Measurements from ENCODE around the gene RABGAP1L. TPM values are rescaled to one million over a fixed set of nuclear protein-coding genes. Genes with fewer than 3 reads are reported as not detected.

Gene RABGAP1L
- total RNA-seq, 1 experiment from 2014 or later: 76.9 TPM

DNA sequence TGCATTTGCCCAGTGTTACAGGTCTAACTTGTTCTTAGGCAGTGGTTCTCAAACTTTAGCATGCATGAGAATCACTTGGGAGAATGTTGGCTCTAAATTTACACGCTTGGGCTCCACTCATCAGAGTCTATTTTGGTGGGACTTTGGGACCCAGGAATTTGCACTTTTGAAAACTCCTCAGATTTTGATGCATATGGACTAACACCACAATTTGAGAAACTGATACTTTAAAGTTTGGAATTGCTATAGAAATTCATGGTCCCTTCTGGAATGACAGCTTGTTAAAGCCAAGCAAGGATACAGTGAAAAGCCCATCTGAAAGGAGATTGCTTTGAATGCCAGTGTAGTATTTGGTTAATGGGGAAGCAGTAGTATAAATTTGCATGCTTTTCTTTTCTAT is 320.0 kb downstream of the RABGAP1L start (continued):
- TF ChIP-seq, protein P1, sequence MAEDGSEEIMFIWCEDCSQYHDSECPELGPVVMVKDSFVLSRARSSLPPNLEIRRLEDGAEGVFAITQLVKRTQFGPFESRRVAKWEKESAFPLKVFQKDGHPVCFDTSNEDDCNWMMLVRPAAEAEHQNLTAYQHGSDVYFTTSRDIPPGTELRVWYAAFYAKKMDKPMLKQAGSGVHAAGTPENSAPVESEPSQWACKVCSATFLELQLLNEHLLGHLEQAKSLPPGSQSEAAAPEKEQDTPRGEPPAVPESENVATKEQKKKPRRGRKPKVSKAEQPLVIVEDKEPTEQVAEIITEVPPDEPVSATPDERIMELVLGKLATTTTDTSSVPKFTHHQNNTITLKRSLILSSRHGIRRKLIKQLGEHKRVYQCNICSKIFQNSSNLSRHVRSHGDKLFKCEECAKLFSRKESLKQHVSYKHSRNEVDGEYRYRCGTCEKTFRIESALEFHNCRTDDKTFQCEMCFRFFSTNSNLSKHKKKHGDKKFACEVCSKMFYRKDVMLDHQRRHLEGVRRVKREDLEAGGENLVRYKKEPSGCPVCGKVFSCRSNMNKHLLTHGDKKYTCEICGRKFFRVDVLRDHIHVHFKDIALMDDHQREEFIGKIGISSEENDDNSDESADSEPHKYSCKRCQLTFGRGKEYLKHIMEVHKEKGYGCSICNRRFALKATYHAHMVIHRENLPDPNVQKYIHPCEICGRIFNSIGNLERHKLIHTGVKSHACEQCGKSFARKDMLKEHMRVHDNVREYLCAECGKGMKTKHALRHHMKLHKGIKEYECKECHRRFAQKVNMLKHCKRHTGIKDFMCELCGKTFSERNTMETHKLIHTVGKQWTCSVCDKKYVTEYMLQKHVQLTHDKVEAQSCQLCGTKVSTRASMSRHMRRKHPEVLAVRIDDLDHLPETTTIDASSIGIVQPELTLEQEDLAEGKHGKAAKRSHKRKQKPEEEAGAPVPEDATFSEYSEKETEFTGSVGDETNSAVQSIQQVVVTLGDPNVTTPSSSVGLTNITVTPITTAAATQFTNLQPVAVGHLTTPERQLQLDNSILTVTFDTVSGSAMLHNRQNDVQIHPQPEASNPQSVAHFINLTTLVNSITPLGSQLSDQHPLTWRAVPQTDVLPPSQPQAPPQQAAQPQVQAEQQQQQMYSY (CRISPR knock-in tag; IDR thresholded peaks at IDR 0.05): no peak
- TF ChIP-seq, protein P2, sequence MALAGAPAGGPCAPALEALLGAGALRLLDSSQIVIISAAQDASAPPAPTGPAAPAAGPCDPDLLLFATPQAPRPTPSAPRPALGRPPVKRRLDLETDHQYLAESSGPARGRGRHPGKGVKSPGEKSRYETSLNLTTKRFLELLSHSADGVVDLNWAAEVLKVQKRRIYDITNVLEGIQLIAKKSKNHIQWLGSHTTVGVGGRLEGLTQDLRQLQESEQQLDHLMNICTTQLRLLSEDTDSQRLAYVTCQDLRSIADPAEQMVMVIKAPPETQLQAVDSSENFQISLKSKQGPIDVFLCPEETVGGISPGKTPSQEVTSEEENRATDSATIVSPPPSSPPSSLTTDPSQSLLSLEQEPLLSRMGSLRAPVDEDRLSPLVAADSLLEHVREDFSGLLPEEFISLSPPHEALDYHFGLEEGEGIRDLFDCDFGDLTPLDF (CRISPR knock-in tag; IDR thresholded peaks at IDR 0.05): no peak
- TF ChIP-seq PRRX2 (CRISPR knock-in tag; IDR thresholded peaks at IDR 0.05) (no peak), ZNF671 (CRISPR knock-in tag; IDR thresholded peaks at IDR 0.05) (no peak), ETV6 (CRISPR knock-in tag; IDR thresholded peaks at IDR 0.05) (no peak)
- TF ChIP-seq, protein P3, sequence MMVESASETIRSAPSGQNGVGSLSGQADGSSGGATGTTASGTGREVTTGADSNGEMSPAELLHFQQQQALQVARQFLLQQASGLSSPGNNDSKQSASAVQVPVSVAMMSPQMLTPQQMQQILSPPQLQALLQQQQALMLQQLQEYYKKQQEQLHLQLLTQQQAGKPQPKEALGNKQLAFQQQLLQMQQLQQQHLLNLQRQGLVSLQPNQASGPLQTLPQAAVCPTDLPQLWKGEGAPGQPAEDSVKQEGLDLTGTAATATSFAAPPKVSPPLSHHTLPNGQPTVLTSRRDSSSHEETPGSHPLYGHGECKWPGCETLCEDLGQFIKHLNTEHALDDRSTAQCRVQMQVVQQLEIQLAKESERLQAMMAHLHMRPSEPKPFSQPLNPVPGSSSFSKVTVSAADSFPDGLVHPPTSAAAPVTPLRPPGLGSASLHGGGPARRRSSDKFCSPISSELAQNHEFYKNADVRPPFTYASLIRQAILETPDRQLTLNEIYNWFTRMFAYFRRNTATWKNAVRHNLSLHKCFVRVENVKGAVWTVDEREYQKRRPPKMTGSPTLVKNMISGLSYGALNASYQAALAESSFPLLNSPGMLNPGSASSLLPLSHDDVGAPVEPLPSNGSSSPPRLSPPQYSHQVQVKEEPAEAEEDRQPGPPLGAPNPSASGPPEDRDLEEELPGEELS (CRISPR knock-in tag; IDR thresholded peaks at IDR 0.05): no peak

DNA sequence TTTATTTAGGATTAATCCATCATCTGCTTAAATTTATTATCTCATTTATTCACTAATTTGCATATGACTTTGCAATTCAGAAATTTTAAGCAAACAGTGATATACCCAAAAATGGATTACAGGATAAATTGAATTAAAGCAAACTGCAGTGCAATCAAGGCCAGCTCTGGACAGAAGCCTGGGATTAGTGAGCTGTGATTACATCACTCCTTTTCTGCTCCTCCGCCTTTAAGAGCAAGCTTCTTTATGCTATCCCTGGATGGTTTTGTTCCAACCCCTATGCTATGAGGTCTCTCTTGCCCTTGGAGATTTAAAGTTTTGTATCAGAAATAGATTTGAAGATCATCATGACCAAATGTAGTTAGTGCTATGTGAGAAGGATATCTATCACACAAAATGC is 321.0 kb downstream of the RABGAP1L start:
- no peaks in the 10 kb centered on the region for H3K27me3 Mint-ChIP-seq (ENCODE audit: low read depth)
- TF ChIP-seq, protein P4, sequence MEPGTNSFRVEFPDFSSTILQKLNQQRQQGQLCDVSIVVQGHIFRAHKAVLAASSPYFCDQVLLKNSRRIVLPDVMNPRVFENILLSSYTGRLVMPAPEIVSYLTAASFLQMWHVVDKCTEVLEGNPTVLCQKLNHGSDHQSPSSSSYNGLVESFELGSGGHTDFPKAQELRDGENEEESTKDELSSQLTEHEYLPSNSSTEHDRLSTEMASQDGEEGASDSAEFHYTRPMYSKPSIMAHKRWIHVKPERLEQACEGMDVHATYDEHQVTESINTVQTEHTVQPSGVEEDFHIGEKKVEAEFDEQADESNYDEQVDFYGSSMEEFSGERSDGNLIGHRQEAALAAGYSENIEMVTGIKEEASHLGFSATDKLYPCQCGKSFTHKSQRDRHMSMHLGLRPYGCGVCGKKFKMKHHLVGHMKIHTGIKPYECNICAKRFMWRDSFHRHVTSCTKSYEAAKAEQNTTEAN (CRISPR knock-in tag; IDR thresholded peaks at IDR 0.05): no peak
- TF ChIP-seq HMGA2 (CRISPR knock-in tag; IDR thresholded peaks at IDR 0.05) (no peak), CBFB (CRISPR knock-in tag; IDR thresholded peaks at IDR 0.05; ENCODE audit: low read depth) (no peak), GABPB1 (CRISPR knock-in tag; IDR thresholded peaks at IDR 0.05) (no peak), MXD4 (CRISPR knock-in tag; IDR thresholded peaks at IDR 0.05; ENCODE audit: borderline replicate concordance) (no peak), ZNF121 (CRISPR knock-in tag; IDR thresholded peaks at IDR 0.05) (no peak), NR2C2 (CRISPR knock-in tag; IDR thresholded peaks at IDR 0.05) (no peak), FOXJ3 (CRISPR knock-in tag; IDR thresholded peaks at IDR 0.05; ENCODE audit: borderline replicate concordance) (no peak), ZNF219 (CRISPR knock-in tag; IDR thresholded peaks at IDR 0.05; ENCODE audit: borderline replicate concordance) (no peak), E2F5 (CRISPR knock-in tag; IDR thresholded peaks at IDR 0.05) (no peak), NR1H2 (CRISPR knock-in tag; IDR thresholded peaks at IDR 0.05) (no peak), TCF7 (CRISPR knock-in tag; IDR thresholded peaks at IDR 0.05; ENCODE audit: low read depth) (no peak), ZNF232 (CRISPR knock-in tag; IDR thresholded peaks at IDR 0.05) (no peak), MLX (CRISPR knock-in tag; IDR thresholded peaks at IDR 0.05) (no peak), ZNF396 (CRISPR knock-in tag; IDR thresholded peaks at IDR 0.05; ENCODE audit: borderline replicate concordance) (no peak)
- TF ChIP-seq, protein P3 (CRISPR knock-in tag; IDR thresholded peaks at IDR 0.05): no peak
- H3K9me3 Mint-ChIP-seq: no peaks in the 10 kb centered on the region
- no peaks in the 10 kb centered on the region for H3K36me3 Mint-ChIP-seq
- ChIA-PET POLR2A (no interaction called here), CTCF (no interaction called here)
- H3K4me3 Mint-ChIP-seq: no peak overlapping the region
- no peaks in the 10 kb centered on the region for H3K4me1 Mint-ChIP-seq
- H3K27ac Mint-ChIP-seq: no peak overlapping the region
- no peak for ATAC-seq
- no peak for DNase-seq (ENCODE audit: low spot score)
